Upper lobe of right lung (tissue), 1 donor: ENCODE data around the gene RNASE3. TPM values are rescaled to one million over a fixed set of nuclear protein-coding genes. Genes with fewer than 3 reads are reported as not detected.
"Not testable (repeated sequence)": the region's sequence is repeated elsewhere in the genome, so short reads cannot be mapped to it uniquely, and the experiment has no call there.

Source experiments
- ATAC-seq: fragments of 200-7000 bp; cut with Tn5 transposase; one replicate; pipeline ENCODE4 v1.9.1; 2020; ENCODE audit warnings: mild to moderate bottlenecking, moderate library complexity
- DNase-seq: peaks from one replicate; pipeline ENCODE4 v3.0.0-alpha.2; 2020
- H3K27ac ChIP-seq: fragments of 200-600 bp; one replicate; pipeline ENCODE4 v1.8.0; 2022
- H3K27me3 ChIP-seq: fragments of 200-600 bp; one replicate; pipeline ENCODE4 v1.8.0; 2022; ENCODE audit warnings: mild to moderate bottlenecking
- H3K36me3 ChIP-seq: fragments of 200-600 bp; one replicate; pipeline ENCODE4 v1.8.0; 2022
- H3K4me1 ChIP-seq: fragments of 200-600 bp; one replicate; pipeline ENCODE4 v1.8.0; 2022
- H3K4me3 ChIP-seq: fragments of 200-600 bp; one replicate; pipeline ENCODE4 v1.8.0; 2022; ENCODE audit warnings: mild to moderate bottlenecking
- H3K9me3 ChIP-seq: fragments of 200-600 bp; one replicate; pipeline ENCODE4 v1.8.0; 2022
- CTCF ChIP-seq: fragments of 200-600 bp; IDR thresholded peaks from one replicate; pipeline ENCODE4 v1.8.0; 2022; ENCODE audit warnings: antibody characterized with exemption
- intact Hi-C: fragments of 100-400 bp; cut with DNase I; formaldehyde crosslinking; loops from one replicate; pipeline ENCODE4 v1.11.0; 2022
- total RNA-seq: library from RNA; stranded (reverse); fragmentation: NEBNext Ultra II Directional; extraction: Animal tissue kit (Norgen Biotek cat#: 25700); gene quantifications from one replicate; pipeline ENCODE4 v1.2.1, GENCODE V29; 2021
- donor health status: DM: no; HTN: yes; CAD: no; lungs with severe emphysema.

Gene RNASE3
- total RNA-seq, 1 donor from 2014 or later, result not detected

- Histone ChIP-seq H3K27ac (no peak overlapping the region), H3K4me3 (peak overlapping the region; percentile 16)
- intact Hi-C loops, result no loop called here
Observed at GRCh38 chr14:20873370-20874177, 17.6 kb upstream of the RNASE3 start.

GRCh38 chr14:20877016-20877415 lies 14.2 kb upstream of the RNASE3 start:
- Histone ChIP-seq H3K4me1 (peaks cover 10% of the 10 kb centered on the region), H3K27ac (no peak overlapping the region), H3K9me3 (no peaks in the 10 kb centered on the region), H3K27me3 (no peaks in the 10 kb centered on the region), H3K36me3 (no peaks in the 10 kb centered on the region), H3K4me3 (no peak overlapping the region)
- intact Hi-C loops, result no loop called here
- DNase-seq, result no peak
- TF ChIP-seq CTCF, result no peak
- ATAC-seq, result no peak

More at GRCh38 chr14:20873370-20874177, 17.6 kb upstream of the RNASE3 start:
- ATAC-seq (peak; percentile 99), DNase-seq (peak; percentile 94)
- no peaks in the 10 kb centered on the region for H3K9me3 ChIP-seq
- H3K4me1 ChIP-seq, result peaks cover 10% of the 10 kb centered on the region
- no peaks in the 10 kb centered on the region for H3K36me3 ChIP-seq
- peak; percentile 88 for TF ChIP-seq CTCF
- H3K27me3 ChIP-seq, result no peaks in the 10 kb centered on the region

- Histone ChIP-seq H3K4me1 (peaks cover 5% of the 10 kb centered on the region), H3K9me3 (no peaks in the 10 kb centered on the region), H3K27ac (no peak overlapping the region), H3K27me3 (no peaks in the 10 kb centered on the region), H3K36me3 (no peaks in the 10 kb centered on the region), H3K4me3 (no peak overlapping the region)
- intact Hi-C loops, result no loop called here
- ATAC-seq (no peak), DNase-seq (no peak)
- no peak for TF ChIP-seq CTCF
Observed at GRCh38 chr14:20878695-20879094, 12.5 kb upstream of the RNASE3 start.

- peak; percentile 84 for ATAC-seq
- H3K36me3 ChIP-seq, H3K4me3 ChIP-seq, intact Hi-C loops, H3K27me3 ChIP-seq, H3K4me1 ChIP-seq, H3K27ac ChIP-seq, DNase-seq, H3K9me3 ChIP-seq: not testable (repeated sequence)
Observed at GRCh38 chr14:20881229-20881628, 10.0 kb upstream of the RNASE3 start.

GRCh38 chr14:20882787-20883186 lies 8.4 kb upstream of the RNASE3 start:
- H3K27me3 ChIP-seq, DNase-seq, H3K4me1 ChIP-seq, H3K36me3 ChIP-seq, H3K9me3 ChIP-seq, H3K4me3 ChIP-seq, H3K27ac ChIP-seq, intact Hi-C loops, ATAC-seq: not testable (repeated sequence)

GRCh38 chr14:20888411-20888810 lies 2.8 kb upstream of the RNASE3 start:
- H3K36me3 ChIP-seq, DNase-seq, intact Hi-C loops, H3K4me1 ChIP-seq, H3K9me3 ChIP-seq, ATAC-seq, H3K27ac ChIP-seq, H3K27me3 ChIP-seq, H3K4me3 ChIP-seq: not testable (repeated sequence)

- H3K4me1 ChIP-seq, H3K4me3 ChIP-seq, DNase-seq, H3K27me3 ChIP-seq, H3K36me3 ChIP-seq, H3K9me3 ChIP-seq, intact Hi-C loops, H3K27ac ChIP-seq, ATAC-seq: not testable (repeated sequence)
Observed at GRCh38 chr14:20895322-20895721, 4.1 kb downstream of the RNASE3 start.
